ENCODE measurements around the gene DDO.
"Not testable (repeated sequence)": the region's sequence is repeated elsewhere in the genome, so short reads cannot be mapped to it uniquely, and the experiment has no call there.

Gene DDO

DNA sequence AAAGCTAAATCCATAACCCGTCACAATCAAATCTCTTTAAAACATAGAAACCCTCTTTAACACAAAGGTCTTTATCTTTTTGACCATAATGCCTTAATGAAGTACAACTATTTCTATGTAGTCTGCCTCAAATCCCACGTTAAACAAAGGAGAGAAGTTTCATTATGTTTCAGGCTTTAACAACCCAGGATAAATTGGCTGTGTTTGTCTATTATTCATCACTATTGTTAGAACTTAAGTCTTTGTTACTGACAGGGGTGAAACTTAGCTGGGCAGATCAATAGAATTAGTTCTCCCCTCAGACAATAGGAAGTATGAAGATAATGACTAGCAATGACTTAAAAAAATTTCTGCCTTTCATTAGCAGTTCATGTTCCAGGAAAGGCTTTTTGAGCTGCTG is 47.1 kb downstream of the DDO start:
- no peak for DNase-seq (ENCODE audit: low read depth in 2 of 2)

DNA sequence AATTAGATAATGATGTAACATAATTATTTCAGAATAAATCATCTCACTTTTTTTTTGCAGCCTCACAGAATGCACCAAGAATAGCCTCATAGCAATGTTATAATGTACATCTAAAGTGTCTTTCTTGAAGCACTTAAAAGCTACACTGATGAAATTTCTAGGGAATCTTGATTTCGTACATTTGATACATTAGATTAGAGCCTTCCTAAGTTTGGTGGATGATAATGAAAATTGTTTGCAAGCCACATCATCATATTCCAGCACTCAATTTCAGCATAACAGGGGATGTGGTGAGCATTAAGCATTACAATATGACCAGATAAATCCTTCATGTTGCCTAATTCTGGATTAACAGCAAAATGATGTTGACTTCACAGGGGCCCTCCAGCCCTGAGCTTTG is 47.5 kb downstream of the DDO start:
- DNase-seq (ENCODE audit: low read depth in 2 of 2): no peak

DNA sequence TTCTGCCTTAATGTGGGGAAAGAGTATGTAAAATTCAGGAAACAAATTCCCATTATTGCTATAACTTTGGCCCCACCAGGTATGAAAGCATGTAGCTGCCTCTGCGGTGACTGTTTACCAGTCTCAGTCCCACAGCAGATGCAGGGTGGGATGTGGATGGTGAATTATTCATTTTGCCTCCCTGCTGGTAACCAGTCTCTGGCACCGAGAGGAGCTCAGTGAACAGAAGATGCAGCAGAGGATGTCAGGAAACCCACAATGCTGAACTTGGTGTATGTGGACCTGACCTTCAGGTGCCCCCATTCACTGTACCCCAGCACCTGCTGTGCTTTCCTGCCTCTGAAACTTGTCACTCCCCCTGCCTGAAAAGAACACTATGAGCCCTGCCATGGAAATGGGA is 48.4 kb downstream of the DDO start:
- no peak for DNase-seq (ENCODE audit: low read depth in 2 of 2)

DNA sequence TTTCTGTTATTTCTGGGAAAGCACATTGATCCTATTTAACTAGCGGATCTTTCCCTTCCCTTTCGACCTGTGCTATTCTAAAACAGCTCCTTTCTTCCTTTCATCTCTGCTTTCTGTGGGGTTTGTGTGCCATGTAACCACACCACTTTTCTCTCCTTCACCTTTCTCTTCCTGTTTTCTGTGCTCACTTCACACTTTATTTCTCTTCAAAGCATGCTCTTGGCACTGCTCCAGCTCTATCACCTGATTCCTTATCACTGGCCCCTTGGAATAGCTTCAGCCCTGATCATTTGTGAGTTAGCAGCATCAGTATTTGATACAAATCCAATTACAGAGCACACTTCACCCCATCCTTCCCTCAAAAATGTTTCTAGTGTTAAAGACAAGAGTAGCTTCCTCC is 49.1 kb downstream of the DDO start:
- no peak for DNase-seq (ENCODE audit: low read depth in 2 of 2)

DNA sequence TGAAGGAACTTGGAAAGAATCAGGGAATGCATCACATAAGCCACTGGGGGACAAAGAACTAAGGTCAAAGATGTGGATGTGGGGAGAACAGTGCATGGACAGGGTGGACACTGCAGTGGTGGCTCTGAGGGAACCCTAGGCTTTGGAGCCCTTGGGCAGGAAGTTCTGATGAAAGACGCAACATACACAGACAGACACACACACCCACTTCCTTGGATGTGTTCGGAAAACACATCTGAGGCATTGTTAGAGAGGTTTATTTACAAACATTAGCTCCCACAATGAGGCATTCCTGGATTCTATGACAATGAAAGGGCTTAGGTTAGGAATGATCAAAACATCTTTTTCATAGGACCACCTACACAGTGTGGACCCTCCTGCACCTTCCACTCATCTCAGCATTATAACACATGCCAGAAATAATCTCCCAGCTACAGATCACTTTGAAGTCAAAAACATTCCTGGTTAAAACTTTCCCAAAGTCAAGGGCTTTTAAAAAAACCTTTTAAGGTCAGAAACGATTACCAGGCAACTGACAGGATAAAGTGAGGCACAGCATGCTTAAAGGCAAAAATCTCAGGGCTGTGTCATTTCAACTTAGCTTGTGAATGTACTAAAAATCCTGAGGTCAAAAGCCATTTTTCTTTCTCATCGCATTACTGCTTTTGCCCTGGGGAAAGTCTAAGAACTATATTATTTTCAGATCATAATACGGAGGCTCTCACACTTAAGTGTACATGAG is 50.8 kb downstream of the DDO start:
- DNase-seq (ENCODE audit: low read depth in 2 of 2): no peak

DNA sequence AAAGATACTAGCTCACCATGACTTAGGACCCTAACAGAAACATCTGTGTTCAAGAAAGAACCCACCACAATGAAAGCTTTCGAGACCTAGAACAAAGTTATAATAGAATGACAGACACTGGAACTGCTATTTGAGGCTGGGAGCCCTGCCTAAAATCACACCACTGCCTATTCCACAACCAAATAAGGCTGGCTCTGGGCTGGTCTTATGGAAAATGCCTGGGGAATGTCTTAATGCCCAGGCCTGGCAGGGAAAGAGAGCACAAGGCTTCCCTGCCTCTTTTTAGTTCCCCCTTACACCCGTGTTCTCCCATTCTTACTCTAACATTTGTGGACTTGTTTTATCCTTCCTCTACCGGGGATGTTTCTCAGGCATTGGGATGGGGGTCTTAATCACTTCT is 51.6 kb downstream of the DDO start:
- DNase-seq (ENCODE audit: low read depth in 2 of 2): no peak

DNA sequence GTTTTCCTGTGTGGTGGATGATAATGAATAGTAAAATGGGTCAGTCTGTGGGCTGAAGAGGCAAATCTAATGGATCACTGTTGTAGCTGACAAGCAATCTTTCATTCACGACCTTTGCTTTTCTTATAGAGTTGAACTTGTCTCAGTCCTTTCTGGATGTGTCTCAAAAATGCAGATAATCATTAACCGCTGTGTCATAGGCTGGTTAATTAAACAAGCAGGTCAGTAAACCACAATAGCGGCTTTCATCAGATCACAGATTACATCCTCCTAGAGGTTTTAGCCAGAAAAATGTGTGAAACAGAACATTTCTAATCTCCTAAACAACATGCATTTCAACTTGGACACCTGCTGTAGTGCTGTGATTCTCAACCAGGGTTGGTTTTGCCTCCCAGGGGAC is 54.7 kb downstream of the DDO start:
- DNase-seq (ENCODE audit: low read depth in 2 of 2): no peak

DNA sequence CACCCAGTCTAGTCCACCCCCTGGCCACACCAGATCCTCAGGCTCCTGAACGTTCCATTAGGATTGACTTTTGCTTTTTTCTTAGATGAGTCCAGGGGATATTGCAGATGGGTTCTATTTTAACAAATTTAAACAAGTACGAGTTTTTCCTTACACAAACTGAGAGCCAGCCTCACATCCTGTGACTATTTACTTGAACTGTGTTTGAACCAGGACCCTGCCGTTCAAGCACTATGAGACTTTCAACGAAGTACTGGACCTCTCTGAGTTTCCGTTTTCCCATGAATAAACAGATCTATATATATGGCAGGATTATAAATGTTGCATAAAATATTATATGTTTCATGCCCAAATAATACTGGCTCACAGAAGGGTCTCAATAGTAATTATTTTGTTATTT is 55.8 kb downstream of the DDO start:
- no peak for DNase-seq (ENCODE audit: low read depth in 2 of 2)

DNA sequence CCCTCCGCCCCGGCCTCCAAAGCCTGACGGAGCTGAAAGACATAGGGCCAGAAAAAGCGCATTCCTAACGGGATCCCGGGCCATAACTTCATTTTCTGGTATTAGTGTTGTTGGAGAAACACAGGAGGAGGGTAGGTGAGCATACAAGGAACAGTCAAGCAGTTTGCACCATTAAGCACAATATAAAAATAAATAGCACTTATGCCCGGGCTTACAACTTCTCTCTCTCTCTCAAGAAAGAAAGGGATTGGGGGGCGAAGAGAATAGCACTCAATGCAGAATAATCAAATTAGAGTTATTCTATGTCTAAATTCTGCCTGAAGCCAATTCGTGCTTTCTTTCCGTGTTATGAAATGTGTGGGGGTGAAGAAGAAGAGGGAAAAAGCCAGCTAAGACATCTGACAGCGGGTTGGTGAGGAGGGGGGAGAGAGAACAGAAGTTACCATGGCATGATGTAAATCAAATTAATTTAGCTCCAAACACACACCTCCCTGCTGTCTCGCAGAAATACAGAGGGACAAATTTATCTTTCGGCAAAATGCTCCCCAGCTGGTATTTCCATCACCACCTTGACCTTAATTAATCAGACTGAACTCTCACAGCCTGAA is 56.7 kb downstream of the DDO start:
- no peak for DNase-seq (ENCODE audit: low read depth in 2 of 2)

DNA sequence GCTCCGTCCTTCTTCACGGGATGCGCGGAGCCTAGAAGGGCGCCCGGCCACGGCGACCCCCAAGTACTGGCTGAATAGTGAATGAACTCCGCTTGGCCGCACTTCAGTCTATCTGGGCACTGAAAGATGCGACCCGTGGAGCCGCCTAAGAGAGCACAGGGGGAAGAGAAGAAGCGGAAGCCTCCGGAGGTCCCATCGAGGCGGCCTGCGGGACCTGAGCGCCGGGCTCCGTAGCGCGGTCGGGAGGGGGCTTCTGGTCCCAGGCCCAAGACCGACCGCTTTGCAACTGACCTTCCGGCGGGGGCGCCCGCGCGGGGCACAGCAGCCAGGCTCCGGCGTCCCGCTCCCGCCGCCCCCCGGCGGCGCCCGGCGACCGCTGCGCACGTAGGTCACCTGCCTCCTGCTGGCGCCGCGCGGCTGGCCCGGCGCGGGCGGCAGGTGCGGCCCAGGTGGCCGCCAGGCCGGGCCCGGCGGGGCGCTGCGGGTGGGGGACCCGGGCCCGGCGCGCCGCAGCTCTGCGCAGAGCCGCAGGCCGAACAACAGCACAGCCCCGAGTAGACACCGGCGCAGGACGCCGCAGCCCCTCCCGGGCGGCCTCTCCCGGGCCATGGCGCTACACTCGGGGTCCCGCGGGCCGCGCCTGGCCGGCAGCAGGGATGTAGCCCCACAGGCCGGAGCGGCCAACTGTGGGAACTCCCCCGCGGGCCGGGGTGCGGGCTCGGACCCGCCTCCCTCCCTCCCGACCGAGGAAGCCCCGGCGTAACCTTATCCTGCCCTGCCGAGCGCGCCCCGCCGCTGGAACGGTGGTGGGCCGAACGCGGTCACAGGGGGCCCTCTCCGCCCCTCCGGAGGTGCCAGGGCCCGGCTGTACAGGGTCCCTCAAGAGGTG is 57.5 kb downstream of the DDO start, which contains the start of gene METTL24:
METTL24 (minus strand) TSS at position 686 of the 889 bp plus-strand sequence; CDS start at position 609, 77 bp downstream.
- DNase-seq (ENCODE audit: low read depth in 2 of 2): no peak

DNA sequence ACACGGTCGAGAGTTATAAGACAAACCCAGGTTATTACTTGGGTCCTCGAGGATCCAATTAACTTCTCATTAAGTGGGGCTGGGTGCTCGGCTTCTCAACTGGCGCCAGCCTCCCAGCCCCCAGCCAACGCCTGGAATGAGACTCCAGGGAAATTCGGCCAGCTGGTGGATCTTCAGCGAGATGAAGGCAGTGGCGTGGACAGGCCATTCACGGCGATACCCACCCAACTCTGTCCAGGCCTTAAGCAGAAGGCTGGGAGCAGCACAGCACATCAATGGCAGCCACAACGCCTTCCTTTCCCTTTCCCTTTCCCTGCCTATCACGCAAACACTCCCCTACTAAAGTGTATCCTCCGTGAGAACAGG is 58.1 kb downstream of the DDO start:
- DNase-seq (ENCODE audit: low read depth in 2 of 2): no peak

DNA sequence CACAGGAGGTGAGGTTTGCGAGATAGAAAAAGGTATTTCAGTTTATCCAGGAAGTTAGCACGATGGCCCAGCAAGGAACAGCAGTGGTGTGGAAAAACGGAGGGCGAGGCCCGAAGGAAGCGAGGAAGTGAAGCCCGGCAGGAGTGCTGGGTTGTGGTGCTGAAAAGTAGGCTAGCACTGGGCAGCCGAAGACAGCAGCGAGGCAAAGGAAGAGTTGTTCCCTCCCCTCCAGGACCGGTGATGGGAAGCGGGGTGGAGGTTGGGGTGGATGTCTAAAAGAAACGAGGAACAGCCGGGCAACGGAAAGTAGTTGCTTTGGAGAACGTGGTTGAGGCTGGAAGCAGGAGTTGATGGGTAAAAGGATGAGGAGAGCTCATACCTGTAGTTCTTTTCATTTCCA is 58.6 kb downstream of the DDO start:
- DNase-seq (ENCODE audit: low read depth in 2 of 2): no peak

DNA sequence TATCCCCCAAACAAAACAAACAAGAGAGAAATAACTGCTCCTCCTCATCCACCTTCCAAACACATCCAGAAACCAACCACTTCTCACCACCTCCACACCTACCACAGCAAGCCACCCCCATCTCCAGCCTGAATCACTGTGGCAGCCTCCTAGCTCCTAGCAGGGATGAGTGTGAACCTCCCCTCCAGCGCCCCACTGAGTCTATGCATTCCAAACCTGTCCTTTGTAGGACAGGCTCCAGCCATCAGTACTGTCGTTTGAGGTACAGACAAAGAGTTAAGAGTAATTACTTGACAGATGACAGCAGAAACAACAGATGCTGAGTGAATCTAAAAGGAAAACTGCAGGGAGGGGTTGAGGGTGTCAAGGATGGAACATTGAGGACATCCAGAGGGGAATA is 59.6 kb downstream of the DDO start:
- DNase-seq (ENCODE audit: low read depth in 2 of 2): no peak

DNA sequence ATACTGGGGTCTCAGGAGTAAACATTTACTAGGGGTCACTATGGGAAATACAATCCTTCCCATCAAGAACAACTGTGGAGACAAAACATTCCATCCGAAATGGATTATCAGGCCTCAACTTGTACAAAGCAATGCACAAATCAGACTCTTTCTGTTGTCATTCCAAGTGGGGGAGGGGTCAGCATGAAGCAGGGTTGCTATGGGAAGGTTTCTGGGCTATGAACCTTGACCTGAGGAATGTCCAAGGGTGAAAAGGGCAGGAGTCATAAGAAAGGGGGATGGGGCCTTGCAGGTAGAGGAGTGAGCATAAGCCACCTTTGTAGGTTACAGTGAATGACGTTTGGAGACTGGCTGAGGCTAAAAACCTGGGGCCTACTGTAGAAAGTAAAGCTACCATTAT is 60.4 kb downstream of the DDO start:
- DNase-seq (ENCODE audit: low read depth in 2 of 2): no peak

DNA sequence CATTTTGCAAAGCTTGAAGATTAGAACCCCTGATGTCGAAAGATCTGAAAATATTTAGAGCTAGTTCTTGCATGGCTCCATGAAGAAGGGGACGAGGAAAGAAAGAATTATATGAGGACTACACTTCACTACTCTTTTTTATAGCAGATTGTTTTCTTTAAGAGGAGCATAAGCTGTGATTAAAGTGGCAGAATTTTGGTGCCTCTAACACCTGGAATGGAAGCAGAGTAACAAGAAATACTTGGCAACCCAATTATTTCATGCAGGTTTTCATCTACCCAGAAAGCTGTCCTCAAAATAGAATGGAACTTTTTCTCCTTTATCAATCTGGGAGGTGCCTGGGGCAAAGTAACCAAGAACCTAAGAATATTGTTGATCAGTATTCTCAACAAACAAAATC is 61.2 kb downstream of the DDO start:
- DNase-seq (ENCODE audit: low read depth in 2 of 2): no peak

DNA sequence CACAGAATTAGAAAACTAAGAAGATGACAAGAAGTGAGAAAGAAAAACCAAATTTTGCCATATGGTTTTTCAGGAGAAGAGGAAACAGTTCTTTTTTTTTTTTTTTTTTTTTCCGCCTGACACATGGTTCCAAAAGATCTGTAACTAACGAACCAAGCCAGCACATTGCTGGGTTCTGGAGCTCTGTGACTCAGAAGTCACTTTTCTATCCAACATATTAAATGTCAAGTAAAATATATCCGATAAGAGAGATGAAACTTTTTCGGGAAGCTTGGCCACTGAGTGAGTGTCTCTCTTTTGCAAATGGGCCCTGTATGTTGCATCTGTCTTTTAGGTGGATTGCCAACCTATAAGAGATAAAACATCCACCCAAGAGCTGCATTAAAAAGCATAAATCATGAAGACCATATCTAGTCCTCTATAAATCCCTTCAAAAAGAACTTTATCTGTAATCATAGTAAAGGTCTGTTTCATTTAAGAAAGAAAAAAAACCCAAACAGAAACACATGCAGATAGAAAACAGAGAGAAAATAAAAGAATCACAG is 61.8 kb downstream of the DDO start:
- no peak for DNase-seq (ENCODE audit: low read depth in 2 of 2)

DNA sequence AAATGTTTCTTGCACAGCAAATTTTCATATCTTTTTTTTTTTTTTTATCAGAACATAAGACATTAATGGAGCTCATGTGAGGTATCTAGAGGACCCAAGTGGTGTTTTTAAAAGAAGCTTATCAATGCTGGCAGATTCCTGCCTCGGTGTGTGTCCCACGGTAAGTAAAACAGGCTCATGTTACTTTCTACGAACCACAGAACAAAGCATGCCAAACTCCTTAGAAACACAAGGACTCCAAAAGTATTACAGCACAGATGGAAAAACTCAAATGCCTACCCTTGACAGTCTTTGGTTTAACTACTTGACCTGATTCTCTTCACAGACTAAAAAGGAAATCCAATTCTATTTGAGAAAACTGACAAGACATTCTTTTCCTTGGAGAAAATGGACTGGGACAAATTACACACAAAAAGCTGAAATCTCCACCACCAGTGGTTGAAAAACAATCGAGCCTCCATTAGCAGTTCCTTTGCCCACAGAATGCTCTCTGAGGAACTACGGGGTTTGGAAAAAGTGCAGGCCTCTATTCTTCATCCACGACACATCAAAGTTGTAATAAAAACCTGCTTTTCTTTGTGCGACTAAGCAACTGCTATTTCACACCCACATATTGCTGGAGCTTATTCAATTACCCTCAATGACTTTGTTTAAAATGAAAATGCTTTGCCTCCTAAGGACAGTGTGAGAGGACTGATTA is 62.7 kb downstream of the DDO start:
- DNase-seq (ENCODE audit: low read depth in 2 of 2): no peak

DNA sequence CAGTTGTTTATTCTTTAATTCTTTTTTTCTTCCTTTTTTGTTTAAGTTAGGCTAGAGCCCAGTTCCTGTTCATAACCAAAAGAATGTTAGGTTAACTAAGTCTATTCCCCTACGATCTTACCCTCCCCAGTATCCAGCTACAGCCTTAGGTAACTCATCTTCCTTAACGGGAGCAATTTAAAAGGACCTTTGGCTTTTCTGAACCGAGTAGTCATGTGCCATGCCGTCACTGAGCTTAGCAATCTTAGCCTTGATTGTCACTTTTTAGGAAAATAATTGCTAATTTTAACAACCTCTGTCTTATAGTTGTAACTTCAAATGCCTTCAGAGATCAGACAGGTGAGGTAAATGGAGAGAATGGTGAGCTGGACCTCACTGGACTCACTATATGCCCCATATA is 63.4 kb downstream of the DDO start:
- no peak for DNase-seq (ENCODE audit: low read depth in 2 of 2)

DNA sequence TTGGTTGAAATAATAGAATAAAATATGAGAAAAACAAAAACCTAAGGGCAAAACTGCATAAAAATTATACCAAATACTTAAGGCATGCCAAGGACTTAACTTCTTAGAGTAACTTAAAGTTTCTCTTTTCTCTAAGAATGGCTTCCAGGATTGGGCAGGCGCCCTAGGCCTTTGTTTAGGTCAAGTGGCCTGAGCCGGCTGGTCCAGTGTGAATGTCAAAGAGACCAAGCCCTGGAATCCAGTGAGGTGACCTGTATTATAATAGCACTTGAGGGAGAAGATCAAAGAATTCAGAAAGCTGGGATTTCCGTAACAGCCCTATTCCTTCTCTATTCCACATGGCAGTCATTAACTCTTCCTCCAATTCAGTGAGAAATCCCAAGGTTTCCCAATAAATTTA is 63.8 kb downstream of the DDO start:
- DNase-seq (ENCODE audit: low read depth in 2 of 2): no peak

DNA sequence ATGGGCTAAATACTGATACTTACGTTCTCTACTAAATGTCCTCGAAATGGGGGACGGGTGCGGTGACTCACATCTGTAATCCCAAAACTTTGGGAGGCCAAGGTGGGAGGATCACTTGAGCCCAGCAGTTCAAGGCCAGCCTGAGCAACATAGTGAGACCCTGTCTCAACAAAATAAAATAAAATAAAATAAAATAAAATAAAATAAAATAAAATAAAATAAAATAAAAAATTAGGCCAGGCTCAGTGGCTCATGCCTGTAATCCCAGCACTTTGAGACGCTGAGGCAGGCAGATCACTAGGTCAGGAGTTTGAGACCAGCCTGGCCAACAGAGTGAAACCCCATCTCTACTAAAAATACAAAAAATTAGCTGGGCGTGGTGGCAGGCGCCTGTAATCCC is 64.8 kb downstream of the DDO start:
- not testable (repeated sequence) for DNase-seq (ENCODE audit: low read depth in 2 of 2)

DNA sequence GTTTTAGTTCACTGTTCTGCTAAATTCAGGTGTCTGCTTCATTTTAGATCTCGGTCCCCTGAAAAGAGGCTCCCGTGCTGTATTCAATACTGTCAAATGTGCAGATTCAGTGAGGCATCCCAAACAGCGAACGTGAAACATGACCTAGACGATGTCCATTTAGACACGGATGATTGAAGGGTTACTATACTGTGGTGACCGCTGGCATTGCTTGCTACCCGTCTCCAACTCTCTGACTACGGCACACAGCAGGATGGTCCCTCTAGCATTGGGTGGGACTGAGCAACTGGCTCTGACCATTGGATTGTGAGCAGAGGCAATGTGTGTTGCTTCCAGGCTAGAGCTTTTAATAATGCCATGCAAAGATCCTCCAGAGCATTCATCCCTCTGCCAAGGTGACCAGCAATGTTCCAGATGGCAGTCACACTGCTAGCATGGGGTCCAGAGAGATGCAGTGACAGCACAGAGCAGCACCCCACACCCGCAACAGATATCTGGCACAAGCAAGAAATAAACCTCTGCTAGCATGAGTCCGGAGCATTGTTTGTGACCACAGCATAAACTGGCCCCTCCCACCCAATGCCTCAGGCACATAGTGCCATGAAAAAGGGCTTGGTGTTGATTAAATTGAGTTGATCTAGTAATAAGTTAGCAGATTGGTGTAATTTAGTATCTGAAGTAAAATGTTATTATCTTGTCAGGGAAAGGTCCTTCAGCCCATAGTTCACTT is 66.2 kb downstream of the DDO start:
- DNase-seq (ENCODE audit: low read depth in 2 of 2): no peak

Data from activated CD4-positive, alpha-beta T cell treated with anti-CD3 and anti-CD28 coated beads for 24 hours (primary cell).